HCT116 (cell line): ENCODE measurements around the gene ACO2. TPM values are rescaled to one million over a fixed set of nuclear protein-coding genes. Genes with fewer than 3 reads are reported as not detected.
"Not testable (repeated sequence)": the region's sequence is repeated elsewhere in the genome, so short reads cannot be mapped to it uniquely, and the experiment has no call there.

Experiments
- ATAC-seq: fragments of 200-7000 bp; cut with Tn5 transposase; 2 replicates; pipeline ENCODE4 v1.9.1; 2020; ENCODE audit warnings: mild to moderate bottlenecking, moderate library complexity
- BruUV-seq: library from RNA; stranded (reverse); fragments of 400-500 nt; replicated peaks from 2 replicates; lab custom pipeline; 2021; lab: Mats Ljungman, UMichigan
- CTCF ChIA-PET: fragments of 300-600 bp; sonication (Branson Sonifier 250); formaldehyde crosslinking; loops from one replicate; lab custom pipeline; 2021; ENCODE audit warnings: antibody characterized with exemption; lab: Charles Lee
- POLR2A ChIA-PET: fragments of 300-600, 350-600 bp; sonication (Branson Sonifier 250); formaldehyde crosslinking; loops from one replicate; lab custom pipeline; 2021; ENCODE audit warnings: antibody characterized with exemption; lab: Charles Lee
- RAD21 ChIA-PET, 2 experiments: fragments of 300-600 bp; sonication (Branson Sonifier 250); formaldehyde crosslinking; loops; one replicate each; lab custom pipeline; 2023; ENCODE audit warnings: low total read pairs in 2 of 2; ENCODE audit not compliant: uncharacterized antibody in 2 of 2, unreplicated experiment in 2 of 2, low non-redundant PET in 1 of 2; lab: Charles Lee
- DNase-seq: peaks from one replicate; pipeline ENCODE4 v3.0.0-alpha.2; 2010; ENCODE audit warnings: low read depth, low spot score
- H2AFZ ChIP-seq: fragments of 200-600 bp; shearing (Covaris generic), sonication (generic); 2 replicates; pipeline ENCODE4 v1.6.1; 2017; ENCODE audit warnings: low read depth, mixed run types, mixed read lengths, antibody characterized with exemption, low read length; ENCODE audit not compliant: poor library complexity, severe bottlenecking
- H3K27ac ChIP-seq: 2 replicates; pipeline ENCODE4 v1.5.1; 2012; ENCODE audit warnings: low read depth, low read length
- H3K27me3 ChIP-seq: fragments of 200-600 bp; sonication (generic); 2 replicates; pipeline ENCODE4 v1.6.1; 2016; ENCODE audit warnings: mixed run types, low read length, mixed read lengths; ENCODE audit not compliant: insufficient read depth
- H3K36me3 ChIP-seq, 2 experiments: fragments of 200-500 bp in 1 of 2; fragments of 200-600 bp in 1 of 2; sonication (Bioruptor generic) in 1 of 2; sonication (generic) in 1 of 2; 2 replicates each; pipeline versions ENCODE4 v1.5.1 to v1.6.1; 2014 to 2016; ENCODE audit warnings: low read length in 2 of 2, inconsistent platforms in 1 of 2, mixed read lengths in 1 of 2, mixed run types in 1 of 2; ENCODE audit not compliant: insufficient read depth in 2 of 2, control insufficient read depth in 1 of 2
- H3K4me1 ChIP-seq, 2 experiments: fragments of 200-600 bp in 1 of 2; sonication (generic) in 1 of 2; 2 replicates each; pipeline versions ENCODE4 v1.5.1 to v1.6.1; 2012 to 2017; ENCODE audit warnings: low read length in 2 of 2, inconsistent platforms in 1 of 2, mild to moderate bottlenecking in 1 of 2, mixed read lengths in 1 of 2, mixed run types in 1 of 2, moderate library complexity in 1 of 2; ENCODE audit not compliant: insufficient read depth in 2 of 2, control insufficient read depth in 1 of 2
- H3K4me2 ChIP-seq: fragments of 200-600 bp; sonication (generic); 2 replicates; pipeline ENCODE4 v1.6.1; 2017; ENCODE audit warnings: mixed run types, low read length, mixed read lengths
- H3K4me3 ChIP-seq, 2 experiments: fragments of 200-600 bp in 1 of 2; sonication (generic) in 1 of 2; replicated peaks in 1 of 2; 2 replicates each; pipeline ENCODE4 v1.5.1; 2011 to 2016; ENCODE audit warnings: low read length in 2 of 2, control low read depth in 1 of 2, low read depth in 1 of 2, mild to moderate bottlenecking in 1 of 2, mixed read lengths in 1 of 2, mixed run types in 1 of 2
- H3K79me2 ChIP-seq: fragments of 200-600 bp; sonication (generic); 2 replicates; pipeline ENCODE4 v1.6.1; 2017; ENCODE audit warnings: mild to moderate bottlenecking, mixed run types, low read length, moderate library complexity, mixed read lengths; ENCODE audit not compliant: insufficient read depth
- H3K9ac ChIP-seq: fragments of 200-600 bp; sonication (generic); 2 replicates; pipeline ENCODE4 v1.6.1; 2016; ENCODE audit warnings: low read length, mixed read lengths
- H3K9me2 ChIP-seq: fragments of 200-600 bp; sonication (generic), shearing (Covaris generic); 2 replicates; pipeline ENCODE4 v1.6.1; 2017; ENCODE audit warnings: mixed run types, mild to moderate bottlenecking, moderate library complexity; ENCODE audit not compliant: insufficient read depth
- H3K9me3 ChIP-seq, 2 experiments: fragments of 200-500 bp in 1 of 2; fragments of 200-600 bp in 1 of 2; sonication (Bioruptor generic) in 1 of 2; sonication (generic) in 1 of 2; 2 replicates each; pipeline ENCODE4 v1.6.1; 2014 to 2017; ENCODE audit warnings: low read length in 2 of 2, mixed read lengths in 2 of 2, inconsistent platforms in 1 of 2, low read depth in 1 of 2, mild to moderate bottlenecking in 1 of 2, mixed run types in 1 of 2, moderate library complexity in 1 of 2; ENCODE audit not compliant: control insufficient read depth in 1 of 2, insufficient read depth in 1 of 2
- H4K20me1 ChIP-seq: fragments of 200-600 bp; sonication (generic), shearing (Covaris generic); 2 replicates; pipeline ENCODE4 v1.6.1; 2017; ENCODE audit warnings: mixed run types, mild to moderate bottlenecking, moderate library complexity; ENCODE audit not compliant: insufficient read depth
- CTCF ChIP-seq, 3 experiments: fragments of 200-600 bp in 1 of 3; sonication (generic) in 1 of 3; IDR thresholded peaks in 2 of 3; conservative IDR thresholded peaks in 1 of 3; 2 replicates each; pipeline ENCODE4 v1.5.1; 2012 to 2017; ENCODE audit warnings: low read depth in 2 of 3, low read length in 2 of 3, antibody characterized with exemption in 1 of 3, borderline replicate concordance in 1 of 3, control low read depth in 1 of 3, mild to moderate bottlenecking in 1 of 3, mixed read lengths in 1 of 3, mixed run types in 1 of 3, moderate library complexity in 1 of 3; ENCODE audit not compliant: insufficient read depth in 1 of 3
- POLR2AphosphoS5 ChIP-seq: IDR thresholded peaks from 2 replicates; pipeline ENCODE4 v1.6.1; 2011; ENCODE audit warnings: mild to moderate bottlenecking, low read depth, low read length, moderate library complexity
- REST ChIP-seq: IDR thresholded peaks from 2 replicates; pipeline ENCODE4 v1.6.1; 2012; ENCODE audit warnings: low read depth
- SIN3A ChIP-seq: IDR thresholded peaks from 2 replicates; pipeline ENCODE4 v1.6.1; 2012; ENCODE audit warnings: low read depth
- TCF7L2 ChIP-seq: IDR thresholded peaks from 2 replicates; pipeline ENCODE4 v1.7.0; 2011; ENCODE audit warnings: borderline replicate concordance, inconsistent platforms; ENCODE audit not compliant: insufficient read depth, insufficient read length; ENCODE audit errors: extremely low read depth
- intact Hi-C: fragments of 100-400 bp; cut with micrococcal nuclease; formaldehyde crosslinking; loops from 2 replicates; pipeline ENCODE4 v1.10.0; 2022
- total RNA-seq: library from RNA; stranded (reverse); gene quantifications from one replicate; pipeline ENCODE4 v1.2.1, GENCODE V29; 2021; ENCODE audit not compliant: unreplicated experiment

The ACO2 gene
- total RNA-seq, 1 experiment from 2014 or later, result 108 TPM

DNA sequence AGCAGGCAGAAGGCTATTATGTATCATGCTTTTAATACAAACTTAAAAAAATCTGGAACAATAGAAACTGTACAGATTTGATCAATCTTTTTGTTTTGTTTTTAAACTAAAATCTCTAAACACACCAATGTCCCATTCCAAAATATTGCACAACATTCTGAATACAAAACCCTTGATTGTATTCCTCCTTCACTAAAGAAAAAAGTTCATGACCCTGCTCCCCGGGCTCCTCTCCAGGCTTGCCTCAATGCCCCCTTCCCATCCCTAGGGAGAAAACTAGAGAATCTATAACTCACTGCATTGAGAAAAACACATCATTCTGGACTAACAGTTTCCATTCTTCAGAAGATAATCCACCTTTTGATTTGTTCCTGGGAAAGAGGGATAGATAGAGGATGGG is 35.4 kb upstream of the ACO2 start:
- H3K79me2 ChIP-seq, result peaks cover 40% of the 10 kb centered on the region
- H3K4me3 ChIP-seq, H3K4me1 ChIP-seq, DNase-seq, BruUV-seq, H3K9me3 ChIP-seq, H2AFZ ChIP-seq, ATAC-seq, H3K27me3 ChIP-seq, H4K20me1 ChIP-seq, POLR2A ChIA-PET, CTCF ChIA-PET, H3K9me2 ChIP-seq, intact Hi-C loops, H3K27ac ChIP-seq, H3K4me2 ChIP-seq, RAD21 ChIA-PET, H3K9ac ChIP-seq: not testable (repeated sequence)
- peaks cover 26 to 27% of the 10 kb centered on the region in 2 experiments; a peak in 3 of 4 replicates for H3K36me3 ChIP-seq

DNA sequence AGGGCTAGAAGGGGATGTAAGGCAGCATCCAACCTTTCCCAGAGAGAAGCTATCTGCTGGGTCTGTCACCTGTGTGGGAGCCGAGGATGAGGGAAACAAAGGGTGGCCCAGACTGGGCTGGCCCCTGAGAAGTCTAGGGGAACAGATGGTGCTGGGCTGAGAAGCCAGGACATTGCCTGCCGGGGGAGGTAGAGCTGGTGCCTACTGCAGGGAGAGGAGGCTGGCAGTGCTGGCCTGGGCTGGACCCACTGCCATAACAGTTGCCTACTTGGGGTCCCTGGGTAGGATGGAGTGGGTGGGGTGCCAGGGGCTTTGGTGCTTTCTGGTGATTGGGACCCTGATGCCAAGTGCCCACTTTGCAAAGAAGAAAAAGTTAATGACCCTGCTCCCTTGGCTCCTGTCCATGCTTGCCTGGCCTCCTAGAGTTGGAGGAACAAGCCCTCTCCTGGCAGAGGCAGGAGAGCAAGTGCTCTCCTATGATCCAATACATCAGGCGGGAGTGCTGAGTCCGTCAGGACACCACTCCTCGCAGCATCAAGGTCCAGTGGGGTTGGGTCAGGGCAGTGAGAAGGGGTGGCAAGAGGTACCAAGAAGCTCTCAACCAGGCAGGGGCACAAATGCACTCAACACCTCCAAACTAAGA is 34.4 kb upstream of the ACO2 start:
- POLR2A ChIA-PET, DNase-seq, H3K9ac ChIP-seq, H3K4me3 ChIP-seq, H3K4me1 ChIP-seq, CTCF ChIA-PET, BruUV-seq, H3K27ac ChIP-seq, H3K9me3 ChIP-seq, RAD21 ChIA-PET, H3K27me3 ChIP-seq, H2AFZ ChIP-seq, H3K9me2 ChIP-seq, intact Hi-C loops, ATAC-seq, H3K4me2 ChIP-seq, H4K20me1 ChIP-seq: not testable (repeated sequence)
- H3K36me3 ChIP-seq, result peaks cover 26 to 27% of the 10 kb centered on the region in 2 experiments; a peak in 3 of 4 replicates
- peaks cover 50% of the 10 kb centered on the region for H3K79me2 ChIP-seq

DNA sequence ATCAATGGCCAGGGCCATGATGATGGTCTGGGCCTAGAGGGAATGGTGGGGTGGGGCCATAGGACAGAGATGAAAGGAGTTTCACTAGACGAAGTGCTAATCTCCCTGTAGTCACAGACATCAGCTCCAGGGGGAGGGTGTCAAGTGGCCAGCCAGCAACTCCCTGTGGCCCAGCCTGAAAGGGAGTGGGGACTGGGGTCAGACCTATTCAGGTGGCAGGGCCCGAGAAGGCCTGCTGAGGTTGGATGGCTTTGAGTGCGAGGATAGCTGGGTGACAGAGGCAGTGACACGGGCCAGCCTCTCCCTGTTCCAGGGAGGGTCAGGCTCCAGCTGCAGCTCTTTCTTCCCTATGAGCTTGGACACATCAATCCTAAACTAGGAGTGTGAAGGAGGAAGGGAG is 33.4 kb upstream of the ACO2 start:
- H3K27me3 ChIP-seq, result no peaks in the 10 kb centered on the region
- ChIA-PET CTCF (no interaction called here), RAD21 (no interaction called here), POLR2A (interaction anchor here (1.5 kb wide), 1 partner anchor 11 kb away, joined by 8 read pairs; the partner anchor contains the start of gene TOB2)
- no peak overlapping the region for H3K4me2 ChIP-seq
- peaks cover 26 to 27% of the 10 kb centered on the region in 2 experiments; a peak in 3 of 4 replicates for H3K36me3 ChIP-seq
- H2AFZ ChIP-seq, result no peak overlapping the region
- peaks cover 4% of the 10 kb centered on the region; the same call in 1 of the 2 replicates for H4K20me1 ChIP-seq
- no peak overlapping the region for H3K27ac ChIP-seq
- no peaks in the 10 kb centered on the region for H3K9me2 ChIP-seq
- no peak for ATAC-seq
- intact Hi-C loops, result no loop called here
- peaks cover 61% of the 10 kb centered on the region for H3K79me2 ChIP-seq
- H3K9ac ChIP-seq, result no peak overlapping the region
- H3K4me3 ChIP-seq, result no peak overlapping the region
- H3K9me3 ChIP-seq, result no peaks in the 10 kb centered on the region
- no peak for DNase-seq
- no TSS peak for BruUV-seq
- H3K4me1 ChIP-seq, result no peaks in the 10 kb centered on the region
- TF ChIP-seq REST, result no peak
- TF ChIP-seq POLR2AphosphoS5, result peak; percentile 19
- no peak for TF ChIP-seq CTCF (IDR thresholded peaks at IDR 0.05 in 2 of 3, conservative IDR thresholded peaks at IDR 0.05 in 1 of 3; ENCODE audit: borderline replicate concordance in 1 of 3, insufficient read depth in 1 of 3, low read depth in 2 of 3, low read length in 2 of 3)
- TF ChIP-seq SIN3A, result no peak
- TF ChIP-seq TCF7L2, result no peak
